GM04504 (cell line): Measurements from ENCODE around the gene PCDH20.
"Not testable (repeated sequence)": the region's sequence is repeated elsewhere in the genome, so short reads cannot be mapped to it uniquely, and the experiment has no call there.

Source experiments
- DNase-seq: peaks from one replicate; pipeline ENCODE4 v3.0.0-alpha.2; 2012; ENCODE audit warnings: low read depth

The PCDH20 gene

GRCh38 chr13:61415749-61416148, at the start of gene PCDH20:
Gene PCDH20 (minus strand): TSS chr13:61415849. CDS start chr13:61415158, 691 bp downstream.
- no peak for DNase-seq

DNA sequence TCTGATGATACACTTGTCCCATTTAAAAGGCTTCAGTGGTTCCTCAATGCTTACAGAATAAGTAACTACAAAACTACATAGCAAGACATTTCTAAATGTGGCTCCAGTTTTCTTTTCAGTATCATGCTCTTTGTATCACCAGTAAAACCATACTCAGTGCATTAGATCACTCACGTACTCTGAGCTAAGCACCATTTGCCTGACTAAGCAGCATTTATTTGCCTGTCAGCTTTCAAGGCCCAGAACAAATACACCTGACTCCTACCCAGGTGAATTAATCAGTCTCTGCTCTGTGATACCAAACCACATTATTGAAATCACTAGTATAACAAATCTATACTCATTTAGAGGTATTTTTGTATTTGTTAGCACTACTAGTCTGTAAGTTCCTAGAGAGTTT, 47.4 kb upstream of the PCDH20 start:
- DNase-seq = no peak

- DNase-seq = no peak
These were observed 37.5 kb upstream of the PCDH20 start for GRCh38 chr13:61453121-61453520.

DNA sequence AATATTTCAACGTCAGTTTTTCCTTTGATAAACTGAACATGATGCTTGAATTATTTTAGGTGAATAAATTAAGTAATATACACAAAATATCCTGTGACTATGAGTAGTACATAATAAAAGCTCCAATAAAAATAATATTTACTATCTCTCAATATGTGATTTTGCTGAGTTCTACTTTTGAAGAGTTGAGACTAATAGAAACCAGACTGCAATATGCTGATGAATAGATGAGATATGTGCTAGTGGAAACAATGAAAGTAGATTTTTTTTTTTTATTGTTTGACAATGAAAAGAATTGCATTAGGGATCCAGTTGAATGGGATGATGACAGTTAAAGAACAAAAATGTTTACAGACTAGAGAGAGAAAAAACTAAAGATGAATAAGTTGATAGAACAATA, 16.4 kb upstream of the PCDH20 start:
- DNase-seq = no peak

- DNase-seq = no peak
These were observed 8.3 kb upstream of the PCDH20 start for GRCh38 chr13:61423915-61424314.

DNA sequence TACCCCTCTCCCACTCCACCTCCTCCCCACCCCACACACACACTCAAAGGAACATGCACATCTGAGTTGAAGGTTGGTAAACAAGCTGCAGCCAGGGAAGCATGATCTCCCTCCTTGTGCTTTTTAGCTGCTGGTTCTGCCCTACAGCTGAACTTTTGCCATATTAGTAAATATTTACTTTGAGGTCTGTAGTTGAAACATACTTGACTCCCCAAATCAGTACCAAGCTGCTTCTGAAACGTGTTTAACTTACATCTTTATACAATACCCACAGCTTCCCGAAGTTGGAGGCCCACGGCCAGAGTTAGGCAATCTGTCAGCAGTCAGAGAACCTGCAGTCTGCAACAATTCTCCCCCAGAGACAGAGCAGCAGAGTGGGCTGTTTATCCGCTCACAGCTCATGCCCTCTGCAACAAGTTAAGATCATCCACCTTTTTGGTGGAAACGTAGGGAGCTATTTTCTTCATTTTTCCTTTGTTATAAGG, 1.5 kb upstream of the PCDH20 start:
- no peak for DNase-seq

DNA sequence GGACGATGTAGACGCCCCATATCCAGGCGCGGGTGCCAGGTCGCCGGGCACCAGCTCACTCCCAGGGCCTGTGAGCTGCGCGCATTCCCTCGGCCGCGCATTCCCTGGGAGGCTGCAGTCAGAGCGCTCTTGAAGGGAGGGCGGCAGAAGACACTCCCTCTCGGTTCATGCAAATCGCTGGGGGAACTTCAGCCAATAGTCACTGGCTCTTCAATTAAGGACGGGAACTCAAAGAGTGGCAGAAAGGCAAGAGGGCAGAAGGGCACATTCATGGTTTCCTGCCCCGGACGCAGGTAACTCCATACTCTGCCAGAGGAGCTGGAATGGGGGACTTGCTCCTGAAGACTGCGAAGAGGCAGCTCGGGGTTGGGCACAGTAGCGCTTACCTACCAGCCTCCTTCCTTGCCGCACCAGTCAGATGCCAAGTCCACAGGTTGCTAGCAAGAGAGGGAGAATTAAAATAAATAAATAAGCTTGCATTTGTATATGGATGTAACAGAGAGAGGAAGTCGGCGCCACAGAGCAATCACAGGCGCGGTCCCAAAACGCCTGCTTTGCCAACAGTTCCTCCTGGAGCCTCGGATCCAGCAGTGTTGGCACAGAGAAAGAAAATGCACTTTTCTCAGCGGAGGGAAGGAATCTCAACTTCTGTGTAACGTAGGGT, 459 bp downstream of the PCDH20 start:
- DNase-seq = no peak

- no peak for DNase-seq
These were observed 977 bp downstream of the PCDH20 start for GRCh38 chr13:61414686-61415057.

DNA sequence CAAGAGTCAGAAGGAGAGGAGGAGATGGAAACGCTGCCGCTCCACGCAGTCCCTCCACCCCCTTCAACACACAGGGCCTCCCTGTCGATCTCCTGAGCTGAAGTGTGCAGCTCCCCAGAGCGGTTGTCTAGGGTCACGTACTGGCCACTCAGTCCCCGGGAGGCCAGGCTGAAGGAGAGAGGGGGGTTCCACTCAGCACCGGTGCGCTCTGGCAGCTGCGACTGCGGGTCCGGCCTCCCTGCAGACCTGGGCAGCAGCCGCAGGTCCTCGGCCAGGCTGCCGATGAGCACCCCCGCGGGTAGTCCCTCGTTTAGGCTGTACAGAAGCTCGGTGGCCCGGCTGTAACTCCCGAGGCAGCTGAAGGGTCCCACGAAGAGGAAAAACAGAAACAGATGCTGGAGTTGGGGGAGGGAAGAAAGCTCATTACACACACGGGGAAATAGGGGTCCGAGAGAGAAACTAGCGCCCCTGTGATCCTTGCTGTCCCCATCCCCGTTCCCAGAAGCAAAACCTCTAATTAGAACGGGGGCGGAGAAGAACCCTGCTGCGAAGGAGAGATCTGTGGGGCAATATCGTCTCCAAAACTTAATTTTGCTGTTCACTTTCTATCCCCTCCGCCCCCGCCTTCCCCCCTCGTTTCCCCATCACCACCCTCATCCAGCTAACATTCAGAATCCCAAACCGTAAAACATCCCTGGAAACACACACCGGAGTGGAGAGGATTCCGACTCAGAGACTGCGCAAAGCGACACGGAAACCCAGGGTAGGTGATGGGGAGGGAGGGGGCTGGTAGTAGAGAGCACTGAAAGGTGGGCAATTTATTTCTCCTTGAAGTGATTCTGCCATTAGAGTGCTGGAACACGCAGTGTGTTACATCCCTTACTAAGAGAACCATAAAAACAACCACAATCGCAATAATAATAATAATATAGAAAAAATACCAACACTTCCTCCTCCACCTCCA, 1.8 kb downstream of the PCDH20 start:
- DNase-seq = no peak

GRCh38 chr13:61410669-61411297, 4.9 kb downstream of the PCDH20 start:
- DNase-seq = no peak

GRCh38 chr13:61410266-61410665, 5.4 kb downstream of the PCDH20 start:
- no peak for DNase-seq

GRCh38 chr13:61408571-61408970, 7.1 kb downstream of the PCDH20 start:
- DNase-seq = no peak

GRCh38 chr13:61406275-61406674, 9.4 kb downstream of the PCDH20 start:
- no peak for DNase-seq

DNA sequence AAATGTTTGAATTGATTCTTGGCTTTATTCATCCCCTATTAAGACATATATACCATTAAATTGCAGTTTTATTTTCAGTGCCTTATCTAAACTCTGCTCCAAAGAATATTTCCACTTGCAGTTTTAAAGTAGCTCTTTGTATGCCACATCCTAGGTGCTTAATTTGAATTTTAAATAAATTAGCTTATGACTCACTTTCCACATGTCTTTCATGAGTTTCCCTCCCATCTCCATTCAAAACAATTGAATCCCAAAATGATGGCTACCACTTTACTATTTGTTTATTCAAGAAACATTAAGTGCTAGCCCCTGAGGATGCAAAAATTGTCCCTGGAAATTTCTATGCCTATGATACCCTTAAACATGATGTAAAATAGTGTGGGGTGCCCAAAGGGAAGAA, 19.5 kb downstream of the PCDH20 start:
- no peak for DNase-seq

DNA sequence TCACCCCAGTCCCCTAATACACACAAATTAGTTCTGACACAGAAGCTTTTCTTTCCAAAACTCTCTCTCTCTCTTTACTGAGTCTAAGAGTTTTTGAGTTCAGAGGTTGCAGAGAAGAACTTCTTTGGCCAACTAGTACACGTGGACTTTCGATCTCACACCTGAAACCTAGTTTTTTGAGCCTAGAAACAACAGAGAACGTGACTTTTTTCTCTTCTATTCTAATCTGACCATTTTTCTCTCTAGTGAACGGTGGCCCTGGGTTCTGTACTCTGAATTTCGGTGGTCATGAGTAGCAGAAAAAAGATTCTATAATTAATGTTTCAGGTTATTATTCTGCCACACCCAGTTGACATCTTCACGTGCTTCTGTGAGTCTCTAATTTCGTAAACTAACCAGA, 24.2 kb downstream of the PCDH20 start:
- no peak for DNase-seq

- DNase-seq = no peak
These were observed 28.0 kb downstream of the PCDH20 start for GRCh38 chr13:61387694-61388093.

DNA sequence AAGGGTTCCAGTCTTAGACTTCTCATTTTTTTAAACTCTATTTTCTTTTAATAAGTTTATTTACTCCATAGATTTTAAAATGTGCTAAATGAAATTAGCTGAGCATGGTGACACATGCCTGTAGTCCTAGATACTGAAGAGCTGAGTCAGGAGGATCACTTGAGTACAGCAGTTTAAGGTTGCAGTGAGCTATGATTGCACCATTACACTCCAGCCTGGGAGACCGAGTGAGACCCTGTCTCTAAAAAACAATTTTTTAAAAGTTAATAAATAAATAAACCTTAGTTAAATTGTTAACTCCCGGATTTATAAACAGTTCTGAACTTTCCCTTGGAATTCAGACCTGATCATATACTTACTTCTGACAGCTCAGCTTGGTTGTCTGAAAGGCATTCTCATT, 32.5 kb downstream of the PCDH20 start:
- no peak for DNase-seq

GRCh38 chr13:61370520-61370919, 45.1 kb downstream of the PCDH20 start:
- no peak for DNase-seq

DNA sequence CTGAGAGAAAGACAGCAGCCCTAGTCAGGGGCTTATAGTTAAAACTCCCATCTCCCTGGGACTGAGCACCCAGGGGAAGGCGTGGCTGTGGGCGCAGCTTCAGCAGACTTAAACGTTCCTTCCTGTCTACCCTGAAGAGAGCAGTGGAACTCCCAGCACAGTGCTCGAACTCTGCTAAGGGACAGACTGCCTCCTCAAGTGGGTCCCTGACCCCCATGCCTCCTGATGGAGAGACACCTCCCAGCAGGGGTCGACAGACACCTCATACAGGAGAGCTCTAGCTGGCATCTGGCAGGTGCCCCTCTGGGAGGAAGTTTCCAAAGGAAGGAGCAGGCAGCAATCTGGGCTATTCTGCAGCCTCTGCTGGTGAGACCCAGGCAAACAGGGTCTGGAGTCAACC, 51.0 kb downstream of the PCDH20 start:
- not testable (repeated sequence) for DNase-seq

- no peak for DNase-seq
These were observed 53.1 kb downstream of the PCDH20 start for GRCh38 chr13:61362522-61362921.
